Endothelial cell of umbilical vein (primary cell): Measurements from ENCODE around the gene TFDP2. TPM values are rescaled to one million over a fixed set of nuclear protein-coding genes. Genes with fewer than 3 reads are reported as not detected.

Experiments
- Bru-seq: library from RNA; stranded (reverse); fragments of 400-500 nt; gene quantifications from one replicate; lab custom pipeline; 2021; lab: Mats Ljungman, UMichigan
- BruChase-seq, 2 experiments: library from RNA; stranded (reverse); fragments of 400-500 nt; gene quantifications; one replicate each; lab custom pipeline; 2021; lab: Mats Ljungman, UMichigan
- BruUV-seq: library from RNA; stranded (reverse); fragments of 400-500 nt; replicated peaks from 2 replicates; lab custom pipeline; 2021; lab: Mats Ljungman, UMichigan
- CTCF ChIA-PET: fragments of 300-600, 350-600 bp; sonication (Branson Sonifier 250); formaldehyde crosslinking; loops from one replicate; lab custom pipeline; 2021; ENCODE audit warnings: antibody characterized with exemption, inconsistent platforms; lab: Charles Lee
- POLR2A ChIA-PET: fragments of 300-600, 350-600 bp; sonication (Branson Sonifier 250); formaldehyde crosslinking; loops from one replicate; lab custom pipeline; 2021; ENCODE audit warnings: antibody characterized with exemption, inconsistent platforms; lab: Charles Lee
- DNase-seq: peaks from one replicate; pipeline ENCODE4 v3.0.0-alpha.2; 2011; ENCODE audit warnings: low read depth, low spot score
- FAIRE-seq: peaks from 2 replicates; lab custom pipeline; 2011; peaks lifted over from hg19 to GRCh38; lab: Jason Lieb, UNC
- H2AFZ ChIP-seq: 2 replicates; pipeline ENCODE4 v1.6.0; 2012; ENCODE audit warnings: low read depth, low read length, control low read depth, inconsistent platforms
- H3K27ac ChIP-seq: 2 replicates; pipeline ENCODE4 v1.5.1; 2011; ENCODE audit warnings: low read depth, mild to moderate bottlenecking, control low read depth, low read length, moderate library complexity; ENCODE audit not compliant: insufficient read depth
- H3K27me3 ChIP-seq, 2 experiments: 2 replicates each; pipeline versions ENCODE4 v1.6.0 to v1.6.1; 2011; ENCODE audit warnings: low read length in 2 of 2, mixed read lengths in 1 of 2; ENCODE audit not compliant: control insufficient read depth in 2 of 2, insufficient read depth in 2 of 2
- H3K36me3 ChIP-seq, 2 experiments: 2 replicates in 1 of 2; 3 replicates in 1 of 2; pipeline ENCODE4 v1.5.1; 2011; ENCODE audit warnings: low read length in 2 of 2, mild to moderate bottlenecking in 1 of 2, moderate library complexity in 1 of 2; ENCODE audit not compliant: control insufficient read depth in 2 of 2, insufficient read depth in 2 of 2; ENCODE audit errors: extremely low read depth in 1 of 2
- H3K4me1 ChIP-seq: 3 replicates; pipeline ENCODE4 v1.5.1; 2011; ENCODE audit warnings: mild to moderate bottlenecking, low read length; ENCODE audit not compliant: control insufficient read depth, insufficient read depth; ENCODE audit errors: extremely low read depth
- H3K4me2 ChIP-seq: 2 replicates; pipeline ENCODE4 v1.6.1; 2011; ENCODE audit warnings: low read length, control low read depth, mixed read lengths; ENCODE audit not compliant: insufficient read depth
- H3K4me3 ChIP-seq, 3 experiments: fragments of 200-600 bp in 1 of 3; sonication (generic), shearing (Covaris generic) in 1 of 3; replicated peaks in 1 of 3; 2 replicates each; pipeline ENCODE4 v1.5.1; 2011 to 2016; ENCODE audit warnings: control low read depth in 3 of 3, low read length in 3 of 3, mild to moderate bottlenecking in 2 of 3, inconsistent platforms in 1 of 3, low read depth in 1 of 3, moderate library complexity in 1 of 3; ENCODE audit not compliant: insufficient read depth in 1 of 3
- H3K79me2 ChIP-seq: 2 replicates; pipeline ENCODE4 v1.6.0; 2012; ENCODE audit warnings: low read length, inconsistent platforms; ENCODE audit not compliant: control insufficient read depth, insufficient read depth
- H3K9ac ChIP-seq: replicated peaks from 2 replicates; pipeline ENCODE3; 2011; ENCODE audit warnings: low read length, control low read depth; ENCODE audit not compliant: insufficient read depth; ENCODE audit errors: extremely low read depth
- H3K9me1 ChIP-seq: replicated peaks from 3 replicates; pipeline ENCODE4 v1.6.0; 2011; ENCODE audit warnings: mild to moderate bottlenecking, low read length; ENCODE audit not compliant: control insufficient read depth, insufficient read depth; ENCODE audit errors: extremely low read depth
- H3K9me3 ChIP-seq: replicated peaks from 2 replicates; pipeline ENCODE4 v1.5.1; 2012; ENCODE audit warnings: low read length, inconsistent platforms; ENCODE audit not compliant: control insufficient read depth, insufficient read depth
- H4K20me1 ChIP-seq: replicated peaks from 2 replicates; pipeline ENCODE3; 2011; ENCODE audit warnings: mild to moderate bottlenecking, low read length; ENCODE audit not compliant: control insufficient read depth, insufficient read depth; ENCODE audit errors: extremely low read depth
- CTCF ChIP-seq, 2 donors: IDR thresholded peaks; 1 replicate in 1 of 2; 2 replicates in 1 of 2; pipeline ENCODE4 v1.5.1; 2011; ENCODE audit warnings: low read length in 2 of 2, mild to moderate bottlenecking in 2 of 2, moderate library complexity in 2 of 2, control low read depth in 1 of 2, inconsistent platforms in 1 of 2, low read depth in 1 of 2; ENCODE audit not compliant: insufficient read depth in 1 of 2; ENCODE audit errors: extremely low read depth in 1 of 2
- FOS ChIP-seq: IDR thresholded peaks from 2 replicates; pipeline ENCODE4 v1.6.1; 2011; ENCODE audit warnings: mild to moderate bottlenecking, low read length, moderate library complexity, borderline replicate concordance; ENCODE audit not compliant: insufficient read depth
- GATA2 ChIP-seq: IDR thresholded peaks from 2 replicates; pipeline ENCODE4 v1.7.0; 2011; ENCODE audit warnings: low read depth, mild to moderate bottlenecking, moderate library complexity, mixed read lengths, low read length; ENCODE audit not compliant: insufficient read length, insufficient read depth
- JUN ChIP-seq: IDR thresholded peaks from 2 replicates; pipeline ENCODE4 v1.6.1; 2011; ENCODE audit warnings: borderline replicate concordance, low read depth; ENCODE audit not compliant: insufficient read length, insufficient read depth
- MAX ChIP-seq: IDR thresholded peaks from 2 replicates; pipeline ENCODE4 v1.6.1; 2011; ENCODE audit not compliant: insufficient read depth, insufficient read length
- POLR2A ChIP-seq: IDR thresholded peaks from 2 replicates; pipeline ENCODE4 v1.6.1; 2012; ENCODE audit warnings: low read depth, mild to moderate bottlenecking, control low read depth, low read length
- dilution Hi-C: fragments of 300-500 bp; cut with MboI; formaldehyde crosslinking; loops from one replicate; pipeline ENCODE4 v1.15.0; 2019; ENCODE audit warnings: low sequenced_read_pairs; ENCODE audit not compliant: extremely low pct_ligation_motif_present
- intact Hi-C: fragments of 100-400 bp; cut with micrococcal nuclease; formaldehyde crosslinking; loops from one replicate; pipeline ENCODE4 v1.10.0; 2022
- long read RNA-seq: library from polyadenylated mRNA; stranded (forward); transcript quantifications from one replicate; pipeline ENCODE4 v2.0.0, GENCODE V29; 2021
- polyA minus RNA-seq, 3 experiments: library from RNA; depleted of rRNA, polyadenylated mRNA; stranded (reverse); fragments of >200 nt; gene quantifications; 1 replicate in 1 of 3; 2 replicates in 2 of 3; pipeline ENCODE4 v1.2.3, GENCODE V29; 2011
- polyA plus RNA-seq, 4 experiments: library from polyadenylated mRNA; depleted of rRNA in 3 of 4; stranded (reverse) in 3 of 4; unstranded in 1 of 4; fragments of >200 nt; gene quantifications; 2 replicates each; pipeline versions ENCODE4 v1.2.1 to v1.2.3, GENCODE V29; 2011 to 2012; ENCODE audit warnings: missing spikeins in 1 of 4
- total RNA-seq: library from RNA; stranded (reverse); gene quantifications from 2 replicates; pipeline ENCODE4 v1.2.3, GENCODE V29; 2021

The TFDP2 gene
- total RNA-seq (21.5 and 23.6 TPM in 2 replicates), polyA plus RNA-seq (4.6 and 8.5 TPM in 2 replicates), polyA minus RNA-seq (11.1 and 15.5 TPM in 2 replicates), Bru-seq, nascent RNA (percentile 53 among the genes with signal in this experiment), BruChase-seq, experiment 1, labeled RNA remaining after a 6-hour chase (percentile 47 among the genes with signal in this experiment), BruChase-seq, experiment 2, labeled RNA remaining after a 2-hour chase (percentile 45 among the genes with signal in this experiment)
- 9.2 and 10.0 TPM in 2 replicates for polyA plus RNA-seq (2011; cell fraction: cytosol; rRNA removed)
- 12.0 and 29.1 TPM in 2 replicates for polyA plus RNA-seq (2011; cell fraction: nucleus; rRNA removed)
- polyA plus RNA-seq (2012) = 8.6 and 10.5 TPM in 2 replicates
- 11.0 TPM for polyA minus RNA-seq (2011; cell fraction: cytosol; rRNA and poly(A)+ RNA removed)
- 13.9 and 14.8 TPM in 2 replicates for polyA minus RNA-seq (2011; cell fraction: nucleus; rRNA and poly(A)+ RNA removed)
- long read RNA-seq, full-length matches to known transcripts = 23 of 42 reads
- long read RNA-seq, partial matches to known transcripts = 1 of 42 reads
- long read RNA-seq, other reads (novel, unspliced or antisense) = 18 of 42 reads

- Histone ChIP-seq H2AFZ (peak within 1 kb of the TSS; percentile 55), H3K4me1 (peaks cover 13% of the 10 kb centered on the region), H3K9ac (peak within 1 kb of the TSS; percentile 64), H3K4me3 (peak within 1 kb of the TSS; percentile 24 to 75 (median 51)), H3K79me2 (no peaks in the 10 kb centered on the region), H3K27ac (peak within 1 kb of the TSS; percentile 28), H3K4me2 (peak within 1 kb of the TSS; percentile 58), H4K20me1 (no peaks in the 10 kb centered on the region), H3K9me3 (no peaks in the 10 kb centered on the region), H3K27me3 (peaks cover 0 to 3% of the 10 kb centered on the region in 2 experiments), H3K9me1 (no peaks in the 10 kb centered on the region), H3K36me3 (no peaks in the 10 kb centered on the region)
- intact Hi-C loops (loop anchor here (1.0 to 5.0 kb wide), 2 partner anchors 78 to 187 kb away; partner anchors contain the start of gene GK5), dilution Hi-C loops (no loop called here)
- DNase-seq (peak; percentile 92), FAIRE-seq (peak; percentile 77)
- TF ChIP-seq CTCF (IDR thresholded peaks at IDR 0.05; ENCODE audit: extremely low read depth in 1 of 2, insufficient read depth in 1 of 2, low read depth in 1 of 2, low read length in 2 of 2) = no peak
- peak; percentile 10 for TF ChIP-seq FOS
- no peak for TF ChIP-seq POLR2A
- peak; percentile 33 for TF ChIP-seq MAX
- no peak for TF ChIP-seq JUN
- TF ChIP-seq GATA2 = no peak
- CTCF ChIA-PET = interaction anchor here (0.6 to 1.3 kb wide), 5 partner anchors 12 to 32 kb away, joined by 3 to 7 read pairs (median 3); no protein-coding TSS in a partner anchor
- no TSS peak for BruUV-seq
- POLR2A ChIA-PET = interaction anchor here (0.5 to 0.6 kb wide), 2 partner anchors 23 to 86 kb away, joined by 3 read pairs; no protein-coding TSS in a partner anchor
Observed at GRCh38 chr3:142148792-142149672, at the start of gene TFDP2. TSS of gene TFDP2 (minus strand) at chr3:142149544. CDS start at chr3:142101749, 47,795 bp downstream.
